HEK293 (cell line): Measurements from ENCODE around the gene LIN7C.

Experiments used
- CTCF ChIA-PET: fragments of 350-600 bp; formaldehyde crosslinking; extraction: SDS; loops from one replicate; lab custom pipeline; 2021; ENCODE audit warnings: antibody characterized with exemption; lab: Yijun Ruan, JAX
- POLR2A ChIA-PET: fragments of 300-600 bp; formaldehyde crosslinking; extraction: SDS; loops from one replicate; lab custom pipeline; 2020; ENCODE audit warnings: antibody characterized with exemption, inconsistent platforms; lab: Yijun Ruan, JAX
- H3K27ac ChIP-seq: fragments of 200-500 bp; sonication (Bioruptor generic); 2 replicates; pipeline ENCODE4 v1.5.1; 2014; ENCODE audit warnings: low read depth, low read length, control low read depth, inconsistent platforms; ENCODE audit errors: extremely low read depth
- H3K36me3 ChIP-seq, 2 experiments: fragments of 200-500 bp in 1 of 2; sonication (Bioruptor generic) in 1 of 2; 1 replicate in 1 of 2; 2 replicates in 1 of 2; pipeline ENCODE4 v1.5.1; 2014 to 2017; ENCODE audit warnings: inconsistent platforms in 2 of 2, low read length in 2 of 2; ENCODE audit not compliant: control insufficient read depth in 2 of 2, insufficient read depth in 1 of 2
- H3K4me1 ChIP-seq: fragments of 200-500 bp; sonication (Bioruptor generic); 2 replicates; pipeline ENCODE4 v1.5.1; 2014; ENCODE audit warnings: mild to moderate bottlenecking, low read length, inconsistent platforms; ENCODE audit not compliant: control insufficient read depth, insufficient read depth
- H3K4me3 ChIP-seq: 2 replicates; pipeline ENCODE4 v1.5.1; 2011; ENCODE audit warnings: low read depth, mild to moderate bottlenecking, control low read depth, low read length, moderate library complexity
- H3K9me3 ChIP-seq: fragments of 200-500 bp; sonication (Bioruptor generic); 2 replicates; pipeline ENCODE4 v1.5.1; 2014; ENCODE audit warnings: low read depth, low read length, inconsistent platforms; ENCODE audit not compliant: control insufficient read depth, insufficient read depth
- GFI1B ChIP-seq: fragments of 450-650 bp; formaldehyde crosslinking; IDR thresholded peaks from 2 replicates; pipeline ENCODE4 v1.5.1; 2016; ENCODE audit warnings: missing biosample characterization, missing genetic modification characterization
- KLF1 ChIP-seq: fragments of 450-650 bp; formaldehyde crosslinking; IDR thresholded peaks from 2 replicates; pipeline ENCODE4 v1.5.1; 2016; ENCODE audit warnings: missing biosample characterization, missing genetic modification characterization
- YY2 ChIP-seq: fragments of 450-650 bp; formaldehyde crosslinking; IDR thresholded peaks from 2 replicates; pipeline ENCODE4 v1.5.1; 2016; ENCODE audit warnings: missing biosample characterization, missing genetic modification characterization
- ZFP37 ChIP-seq: fragments of 450-650 bp; formaldehyde crosslinking; IDR thresholded peaks from 2 replicates; pipeline ENCODE4 v1.5.1; 2016; ENCODE audit warnings: missing biosample characterization, missing genetic modification characterization
- ZNF202 ChIP-seq: fragments of 450-650 bp; formaldehyde crosslinking; IDR thresholded peaks from 2 replicates; pipeline ENCODE4 v1.5.1; 2016; ENCODE audit warnings: missing biosample characterization, missing genetic modification characterization, borderline replicate concordance
- ZNF221 ChIP-seq: fragments of 450-650 bp; formaldehyde crosslinking; IDR thresholded peaks from 2 replicates; pipeline ENCODE4 v1.5.1; 2017; ENCODE audit warnings: missing biosample characterization, missing genetic modification characterization, borderline replicate concordance
- ZNF223 ChIP-seq: fragments of 450-650 bp; formaldehyde crosslinking; IDR thresholded peaks from 2 replicates; pipeline ENCODE4 v1.5.1; 2016; ENCODE audit warnings: missing biosample characterization, missing genetic modification characterization
- ZNF24 ChIP-seq: fragments of 450-650 bp; formaldehyde crosslinking; IDR thresholded peaks from 2 replicates; pipeline ENCODE4 v1.5.1; 2016; ENCODE audit warnings: missing biosample characterization, missing genetic modification characterization
- ZNF391 ChIP-seq: fragments of 450-650 bp; formaldehyde crosslinking; IDR thresholded peaks from 2 replicates; pipeline ENCODE4 v1.5.1; 2016; ENCODE audit warnings: low read depth, missing biosample characterization, missing genetic modification characterization, borderline replicate concordance
- ZNF416 ChIP-seq: fragments of 450-650 bp; formaldehyde crosslinking; IDR thresholded peaks from 2 replicates; pipeline ENCODE4 v1.5.1; 2016; ENCODE audit warnings: missing biosample characterization, missing genetic modification characterization
- ZNF521 ChIP-seq: fragments of 450-650 bp; formaldehyde crosslinking; IDR thresholded peaks from 2 replicates; pipeline ENCODE4 v1.5.1; 2017; ENCODE audit warnings: missing biosample characterization, mild to moderate bottlenecking, missing genetic modification characterization
- ZNF600 ChIP-seq: fragments of 450-650 bp; formaldehyde crosslinking; IDR thresholded peaks from 2 replicates; pipeline ENCODE4 v1.5.1; 2016; ENCODE audit warnings: missing biosample characterization, missing genetic modification characterization
- ZNF654 ChIP-seq: fragments of 450-650 bp; formaldehyde crosslinking; IDR thresholded peaks from 2 replicates; pipeline ENCODE4 v1.5.1; 2016; ENCODE audit warnings: low read depth, missing biosample characterization, missing genetic modification characterization
- ZNF658 ChIP-seq: fragments of 450-650 bp; formaldehyde crosslinking; IDR thresholded peaks from 2 replicates; pipeline ENCODE4; 2016; ENCODE audit warnings: missing biosample characterization, missing genetic modification characterization
- ZNF777 ChIP-seq: fragments of 450-650 bp; formaldehyde crosslinking; IDR thresholded peaks from 2 replicates; pipeline ENCODE4 v1.5.1; 2017; ENCODE audit warnings: missing biosample characterization, missing genetic modification characterization, borderline replicate concordance
- ZNF791 ChIP-seq: fragments of 450-650 bp; formaldehyde crosslinking; IDR thresholded peaks from 2 replicates; pipeline ENCODE4 v1.5.1; 2016; ENCODE audit warnings: missing biosample characterization, missing genetic modification characterization
- ZNF792 ChIP-seq: fragments of 450-650 bp; formaldehyde crosslinking; IDR thresholded peaks from 2 replicates; pipeline ENCODE4 v1.5.1; 2016; ENCODE audit warnings: missing biosample characterization, missing genetic modification characterization
- TF ChIP-seq, protein P1 (sequence below): fragments of 450-650 bp; IDR thresholded peaks from 2 replicates; pipeline ENCODE4 v1.5.1; 2018; ENCODE audit warnings: missing biosample characterization, missing genetic modification characterization
- TF ChIP-seq, protein P2 (sequence below): fragments of 450-650 bp; formaldehyde crosslinking; IDR thresholded peaks from 2 replicates; pipeline ENCODE4 v1.5.1; 2016; ENCODE audit warnings: missing biosample characterization, missing genetic modification characterization
- TF ChIP-seq, protein P3 (sequence below): fragments of 450-650 bp; formaldehyde crosslinking; IDR thresholded peaks from 2 replicates; pipeline ENCODE4 v1.5.1; 2017; ENCODE audit warnings: missing biosample characterization, missing genetic modification characterization
- TF ChIP-seq, protein P4 (sequence below): fragments of 450-650 bp; formaldehyde crosslinking; IDR thresholded peaks from 2 replicates; pipeline ENCODE4 v1.5.1; 2016; ENCODE audit warnings: missing biosample characterization, missing genetic modification characterization

Gene LIN7C

DNA sequence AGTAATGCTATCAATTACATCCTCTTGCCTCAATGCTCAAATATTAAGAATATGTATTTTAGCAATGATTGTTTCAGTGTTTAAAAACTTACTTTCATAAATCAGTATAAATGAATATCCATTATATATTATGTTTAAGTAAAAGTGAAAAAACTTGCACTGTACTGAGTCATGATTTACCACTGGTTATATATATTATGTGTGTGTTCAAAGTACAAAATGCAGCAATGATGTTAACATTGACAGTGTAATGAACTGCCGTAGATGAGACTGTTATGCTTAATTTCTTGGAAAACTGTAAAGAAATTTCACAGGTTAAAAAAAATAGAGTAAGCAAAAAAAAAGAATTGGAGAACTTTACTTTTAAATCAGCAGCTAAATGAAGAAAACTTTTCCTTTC lies 8.7 kb downstream of the LIN7C start:
- TF ChIP-seq, protein P1, sequence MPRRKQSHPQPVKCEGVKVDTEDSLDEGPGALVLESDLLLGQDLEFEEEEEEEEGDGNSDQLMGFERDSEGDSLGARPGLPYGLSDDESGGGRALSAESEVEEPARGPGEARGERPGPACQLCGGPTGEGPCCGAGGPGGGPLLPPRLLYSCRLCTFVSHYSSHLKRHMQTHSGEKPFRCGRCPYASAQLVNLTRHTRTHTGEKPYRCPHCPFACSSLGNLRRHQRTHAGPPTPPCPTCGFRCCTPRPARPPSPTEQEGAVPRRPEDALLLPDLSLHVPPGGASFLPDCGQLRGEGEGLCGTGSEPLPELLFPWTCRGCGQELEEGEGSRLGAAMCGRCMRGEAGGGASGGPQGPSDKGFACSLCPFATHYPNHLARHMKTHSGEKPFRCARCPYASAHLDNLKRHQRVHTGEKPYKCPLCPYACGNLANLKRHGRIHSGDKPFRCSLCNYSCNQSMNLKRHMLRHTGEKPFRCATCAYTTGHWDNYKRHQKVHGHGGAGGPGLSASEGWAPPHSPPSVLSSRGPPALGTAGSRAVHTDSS (tag by site-specific recombination) = no peak
- no peak for TF ChIP-seq ZNF24 (tag by site-specific recombination)
- TF ChIP-seq, all 188 proteins: peak for 0
- Histone ChIP-seq H3K27ac (no peak overlapping the region), H3K9me3 (no peaks in the 10 kb centered on the region), H3K4me1 (no peaks in the 10 kb centered on the region), H3K4me3 (no peak overlapping the region), H3K36me3 (peaks cover 13 to 72% of the 10 kb centered on the region in 2 experiments)
- ChIA-PET POLR2A (no interaction called here), CTCF (interaction anchor here (0.7 to 6.1 kb wide), 22 partner anchors 8 to 1831 kb away, joined by 3 to 92 read pairs (median 4); partner anchors contain the start of genes LGR4 and LIN7C)

DNA sequence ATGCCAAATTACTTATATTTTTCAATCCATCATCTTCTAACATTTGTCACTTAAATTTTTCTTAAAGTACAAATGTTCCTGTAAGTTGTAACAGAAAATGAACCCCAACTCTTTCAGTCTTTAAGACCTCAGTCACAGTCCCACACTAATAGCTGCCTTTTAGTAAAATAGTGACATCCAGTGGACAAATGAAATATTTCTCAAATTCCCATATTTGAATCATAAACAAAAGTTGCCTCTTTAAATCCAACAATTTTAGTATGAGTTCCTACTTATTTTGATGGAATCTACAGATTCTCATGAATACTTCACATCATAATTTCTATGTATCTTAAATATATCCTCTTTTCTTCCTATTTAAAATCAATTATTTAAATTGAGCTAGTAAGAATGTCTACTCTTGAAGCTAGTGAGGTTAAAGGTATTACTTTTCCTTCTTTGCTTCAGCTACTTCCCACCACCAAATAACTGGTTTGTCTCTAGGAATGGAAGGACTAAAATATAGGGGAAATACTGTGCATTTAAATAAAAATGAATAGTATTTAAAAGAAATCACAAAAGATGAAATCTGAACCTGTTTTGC lies 9.2 kb downstream of the LIN7C start:
- Histone ChIP-seq H3K4me1 (no peaks in the 10 kb centered on the region), H3K27ac (no peak overlapping the region), H3K9me3 (no peaks in the 10 kb centered on the region), H3K4me3 (no peak overlapping the region), H3K36me3 (peaks cover 13 to 74% of the 10 kb centered on the region in 2 experiments)
- ChIA-PET POLR2A (no interaction called here), CTCF (interaction anchor here (0.7 to 6.1 kb wide), 26 partner anchors 9 to 1832 kb away, joined by 3 to 92 read pairs (median 3); partner anchors contain the start of genes LGR4 and LIN7C)
- TF ChIP-seq KLF1 (tag by site-specific recombination) (no peak), ZNF654 (tag by site-specific recombination) (peak; percentile 45), ZNF391 (tag by site-specific recombination) (no peak), ZNF202 (tag by site-specific recombination) (no peak), ZNF521 (tag by site-specific recombination) (no peak)

DNA sequence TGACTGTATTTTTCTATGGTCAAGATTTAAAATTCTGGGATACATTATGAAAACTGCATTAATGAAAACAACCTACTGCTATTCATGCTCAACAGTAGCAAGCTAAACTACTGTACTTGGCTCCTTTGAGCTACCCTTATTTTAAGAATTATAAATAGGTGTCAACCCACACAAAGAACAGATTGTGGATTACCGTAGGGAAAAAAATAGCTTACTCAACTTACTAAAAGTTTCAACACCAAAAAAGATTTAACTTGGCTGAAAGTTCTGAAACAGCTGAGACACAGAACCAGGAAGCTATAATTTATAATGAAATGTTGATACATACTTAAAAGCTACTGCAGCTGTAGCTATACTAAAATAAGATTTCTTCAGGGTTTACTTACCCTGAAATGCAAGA lies 10.1 kb downstream of the LIN7C start:
- Histone ChIP-seq H3K27ac (no peak overlapping the region), H3K4me3 (no peak overlapping the region), H3K36me3 (peaks cover 13 to 75% of the 10 kb centered on the region in 2 experiments), H3K4me1 (no peaks in the 10 kb centered on the region), H3K9me3 (no peaks in the 10 kb centered on the region)
- ChIA-PET POLR2A (interaction anchor here (0.6 to 0.7 kb wide), 2 partner anchors 24 to 33 kb away, joined by 4 read pairs; partner anchors contain the start of gene LGR4), CTCF (interaction anchor here (0.6 to 6.1 kb wide), 15 partner anchors 10 to 1833 kb away, joined by 3 to 92 read pairs (median 3); partner anchors contain the start of gene LGR4)
- TF ChIP-seq ZNF223 (tag by site-specific recombination) = no peak
- no peak for TF ChIP-seq GFI1B (tag by site-specific recombination)
- no peak for TF ChIP-seq ZNF658 (tag by site-specific recombination)
- TF ChIP-seq, protein P2, sequence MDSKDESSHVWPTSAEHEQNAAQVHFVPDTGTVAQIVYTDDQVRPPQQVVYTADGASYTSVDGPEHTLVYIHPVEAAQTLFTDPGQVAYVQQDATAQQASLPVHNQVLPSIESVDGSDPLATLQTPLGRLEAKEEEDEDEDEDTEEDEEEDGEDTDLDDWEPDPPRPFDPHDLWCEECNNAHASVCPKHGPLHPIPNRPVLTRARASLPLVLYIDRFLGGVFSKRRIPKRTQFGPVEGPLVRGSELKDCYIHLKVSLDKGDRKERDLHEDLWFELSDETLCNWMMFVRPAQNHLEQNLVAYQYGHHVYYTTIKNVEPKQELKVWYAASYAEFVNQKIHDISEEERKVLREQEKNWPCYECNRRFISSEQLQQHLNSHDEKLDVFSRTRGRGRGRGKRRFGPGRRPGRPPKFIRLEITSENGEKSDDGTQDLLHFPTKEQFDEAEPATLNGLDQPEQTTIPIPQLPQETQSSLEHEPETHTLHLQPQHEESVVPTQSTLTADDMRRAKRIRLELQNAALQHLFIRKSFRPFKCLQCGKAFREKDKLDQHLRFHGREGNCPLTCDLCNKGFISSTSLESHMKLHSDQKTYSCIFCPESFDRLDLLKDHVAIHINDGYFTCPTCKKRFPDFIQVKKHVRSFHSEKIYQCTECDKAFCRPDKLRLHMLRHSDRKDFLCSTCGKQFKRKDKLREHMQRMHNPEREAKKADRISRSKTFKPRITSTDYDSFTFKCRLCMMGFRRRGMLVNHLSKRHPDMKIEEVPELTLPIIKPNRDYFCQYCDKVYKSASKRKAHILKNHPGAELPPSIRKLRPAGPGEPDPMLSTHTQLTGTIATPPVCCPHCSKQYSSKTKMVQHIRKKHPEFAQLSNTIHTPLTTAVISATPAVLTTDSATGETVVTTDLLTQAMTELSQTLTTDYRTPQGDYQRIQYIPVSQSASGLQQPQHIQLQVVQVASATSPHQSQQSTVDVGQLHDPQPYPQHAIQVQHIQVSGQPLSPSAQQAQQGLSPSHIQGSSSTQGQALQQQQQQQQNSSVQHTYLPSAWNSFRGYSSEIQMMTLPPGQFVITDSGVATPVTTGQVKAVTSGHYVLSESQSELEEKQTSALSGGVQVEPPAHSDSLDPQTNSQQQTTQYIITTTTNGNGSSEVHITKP (tag by site-specific recombination) = no peak
- no peak for TF ChIP-seq YY2 (tag by site-specific recombination)
- TF ChIP-seq, protein P3, sequence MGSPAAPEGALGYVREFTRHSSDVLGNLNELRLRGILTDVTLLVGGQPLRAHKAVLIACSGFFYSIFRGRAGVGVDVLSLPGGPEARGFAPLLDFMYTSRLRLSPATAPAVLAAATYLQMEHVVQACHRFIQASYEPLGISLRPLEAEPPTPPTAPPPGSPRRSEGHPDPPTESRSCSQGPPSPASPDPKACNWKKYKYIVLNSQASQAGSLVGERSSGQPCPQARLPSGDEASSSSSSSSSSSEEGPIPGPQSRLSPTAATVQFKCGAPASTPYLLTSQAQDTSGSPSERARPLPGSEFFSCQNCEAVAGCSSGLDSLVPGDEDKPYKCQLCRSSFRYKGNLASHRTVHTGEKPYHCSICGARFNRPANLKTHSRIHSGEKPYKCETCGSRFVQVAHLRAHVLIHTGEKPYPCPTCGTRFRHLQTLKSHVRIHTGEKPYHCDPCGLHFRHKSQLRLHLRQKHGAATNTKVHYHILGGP (tag by site-specific recombination) = no peak
- TF ChIP-seq ZNF791 (tag by site-specific recombination) = no peak
- TF ChIP-seq ZNF221 (tag by site-specific recombination) = no peak
- TF ChIP-seq ZNF24 (tag by site-specific recombination) = no peak
- no peak for TF ChIP-seq ZNF792 (tag by site-specific recombination)
- no peak for TF ChIP-seq ZNF416 (tag by site-specific recombination)
- TF ChIP-seq ZFP37 (tag by site-specific recombination) = no peak
- TF ChIP-seq, protein P4, sequence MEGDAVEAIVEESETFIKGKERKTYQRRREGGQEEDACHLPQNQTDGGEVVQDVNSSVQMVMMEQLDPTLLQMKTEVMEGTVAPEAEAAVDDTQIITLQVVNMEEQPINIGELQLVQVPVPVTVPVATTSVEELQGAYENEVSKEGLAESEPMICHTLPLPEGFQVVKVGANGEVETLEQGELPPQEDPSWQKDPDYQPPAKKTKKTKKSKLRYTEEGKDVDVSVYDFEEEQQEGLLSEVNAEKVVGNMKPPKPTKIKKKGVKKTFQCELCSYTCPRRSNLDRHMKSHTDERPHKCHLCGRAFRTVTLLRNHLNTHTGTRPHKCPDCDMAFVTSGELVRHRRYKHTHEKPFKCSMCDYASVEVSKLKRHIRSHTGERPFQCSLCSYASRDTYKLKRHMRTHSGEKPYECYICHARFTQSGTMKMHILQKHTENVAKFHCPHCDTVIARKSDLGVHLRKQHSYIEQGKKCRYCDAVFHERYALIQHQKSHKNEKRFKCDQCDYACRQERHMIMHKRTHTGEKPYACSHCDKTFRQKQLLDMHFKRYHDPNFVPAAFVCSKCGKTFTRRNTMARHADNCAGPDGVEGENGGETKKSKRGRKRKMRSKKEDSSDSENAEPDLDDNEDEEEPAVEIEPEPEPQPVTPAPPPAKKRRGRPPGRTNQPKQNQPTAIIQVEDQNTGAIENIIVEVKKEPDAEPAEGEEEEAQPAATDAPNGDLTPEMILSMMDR (tag by site-specific recombination) = no peak
- TF ChIP-seq ZNF777 (tag by site-specific recombination) = no peak
- no peak for TF ChIP-seq ZNF600
